Naive thymus-derived CD4-positive, alpha-beta T cell (primary cell): ENCODE measurements around the gene ATP8A2. TPM values are rescaled to one million over a fixed set of nuclear protein-coding genes. Genes with fewer than 3 reads are reported as not detected.

Experiments used
- ATAC-seq: fragments of 150-1000 bp; cut with Tn5 transposase; 2 replicates; pipeline ENCODE4 v1.10.0; 2021; ENCODE audit warnings: mild to moderate bottlenecking, moderate library complexity
- CTCF ChIA-PET: fragments of 350-600 bp; sonication (Branson Sonifier 250); formaldehyde crosslinking; loops from one replicate; lab custom pipeline; 2021; ENCODE audit warnings: antibody characterized with exemption; lab: Charles Lee
- POLR2A ChIA-PET: fragments of 350-600 bp; sonication (Branson Sonifier 250); formaldehyde crosslinking; loops from one replicate; lab custom pipeline; 2021; ENCODE audit warnings: antibody characterized with exemption, inconsistent platforms; lab: Charles Lee
- DNase-seq, 9 donors: peaks; one replicate each; pipeline versions ENCODE4 v3.0.0 to v3.0.0-alpha.2; 2020 to 2022; ENCODE audit warnings: mixed read lengths in 1 of 9
- H3K27ac ChIP-seq: one replicate; pipeline ENCODE4 v1.7.0; 2013; ENCODE audit warnings: mild to moderate bottlenecking, low read depth, low read length, moderate library complexity
- H3K27me3 ChIP-seq, 2 donors: one replicate each; pipeline ENCODE4 v1.7.0; 2013; ENCODE audit warnings: low read length in 2 of 2, mild to moderate bottlenecking in 2 of 2, moderate library complexity in 2 of 2; ENCODE audit not compliant: control insufficient read depth in 2 of 2, insufficient read depth in 2 of 2
- H3K36me3 ChIP-seq, 3 experiments: 1 replicate in 2 of 3; 2 replicates in 1 of 3; pipeline ENCODE4 v1.7.0; 2013; ENCODE audit warnings: low read length in 3 of 3, mild to moderate bottlenecking in 3 of 3, moderate library complexity in 1 of 3; ENCODE audit not compliant: insufficient read depth in 3 of 3, control insufficient read depth in 2 of 3
- H3K4me1 ChIP-seq, 2 donors: one replicate each; pipeline ENCODE4 v1.7.0; 2013; ENCODE audit warnings: low read length in 2 of 2, mild to moderate bottlenecking in 2 of 2, moderate library complexity in 1 of 2; ENCODE audit not compliant: control insufficient read depth in 2 of 2, insufficient read depth in 2 of 2
- H3K4me3 ChIP-seq: 2 replicates; pipeline ENCODE4 v1.7.0; 2013; ENCODE audit warnings: mild to moderate bottlenecking, low read length
- H3K9me3 ChIP-seq, 3 experiments: 1 replicate in 2 of 3; 2 replicates in 1 of 3; pipeline ENCODE4 v1.7.0; 2013; ENCODE audit warnings: low read length in 3 of 3; ENCODE audit not compliant: control insufficient read depth in 2 of 3
- H3K27ac Mint-ChIP-seq, 9 donors: one replicate each; pipeline ENCODE4 v1.8.0; 2020 to 2022; ENCODE audit warnings: mixed read lengths in 9 of 9, mild to moderate bottlenecking in 8 of 9, moderate library complexity in 5 of 9, inconsistent platforms in 2 of 9
- H3K27me3 Mint-ChIP-seq, 5 donors: one replicate each; pipeline ENCODE4 v1.8.0; 2021 to 2022; ENCODE audit warnings: mixed read lengths in 5 of 5, mild to moderate bottlenecking in 1 of 5
- H3K36me3 Mint-ChIP-seq, 5 donors: one replicate each; pipeline ENCODE4 v1.8.0; 2020 to 2022; ENCODE audit warnings: mixed read lengths in 5 of 5, mild to moderate bottlenecking in 3 of 5, inconsistent platforms in 1 of 5
- H3K4me1 Mint-ChIP-seq, 7 donors: one replicate each; pipeline ENCODE4 v1.8.0; 2020 to 2022; ENCODE audit warnings: mixed read lengths in 7 of 7, mild to moderate bottlenecking in 3 of 7, inconsistent platforms in 1 of 7
- H3K4me3 Mint-ChIP-seq, 10 donors: one replicate each; pipeline ENCODE4 v1.8.0; 2020 to 2022; ENCODE audit warnings: mild to moderate bottlenecking in 10 of 10, mixed read lengths in 10 of 10, moderate library complexity in 6 of 10, inconsistent platforms in 2 of 10
- H3K9me3 Mint-ChIP-seq, 11 donors: one replicate each; pipeline ENCODE4 v1.8.0; 2020 to 2022; ENCODE audit warnings: mixed read lengths in 11 of 11, mild to moderate bottlenecking in 4 of 11, inconsistent platforms in 1 of 11, moderate library complexity in 1 of 11
- intact Hi-C, 2 donors: fragments of 100-400 bp; cut with micrococcal nuclease; formaldehyde crosslinking; loops; one replicate each; pipeline ENCODE4 v1.15.1; 2023
- polyA plus RNA-seq, 2 donors: library from polyadenylated mRNA; unstranded; fragments of 300-500 nt; fragmentation: Illumina TruSeq; gene quantifications; one replicate each; pipeline ENCODE4 v1.2.3, GENCODE V29; 2021
- total RNA-seq, 6 experiments: library from RNA in 5 of 6; stranded (reverse) in 5 of 6; gene quantifications; 1 replicate in 5 of 6; 2 replicates in 1 of 6; pipeline ENCODE4 v1.2.3 and lab custom pipeline; 2021 to 2026

ATP8A2 gene
- total and polyA plus RNA-seq, 7 experiments from 2014 or later, result 0.56 to 2.4 (median 1.2) TPM

- intact Hi-C loops, result loop anchor here (2.0 to 5.0 kb wide), 5 partner anchors 39 to 289 kb away; no protein-coding TSS in a partner anchor
- Mint-ChIP-seq H3K36me3 (peaks cover 0 to 3% (median 0%) of the 10 kb centered on the region in 5 donors), H3K4me3 (peak overlapping the region; percentile 51 to 87 (median 65)), H3K27ac (no peak overlapping the region), H3K4me1 (peaks cover 0 to 36% (median 18%) of the 10 kb centered on the region in 7 donors), H3K27me3 (peaks cover 0 to 65% (median 29%) of the 10 kb centered on the region in 5 donors), H3K9me3 (peaks cover 0 to 3% (median 0%) of the 10 kb centered on the region in 11 donors)
- DNase-seq, result peak in 2 of 9 donors; percentile 2 to 3
- H3K4me1 ChIP-seq, result peaks cover 0 to 11% of the 10 kb centered on the region in 2 donors
- peak; percentile 1 for ATAC-seq
- peak overlapping the region; percentile 39 for H3K4me3 ChIP-seq
- ChIA-PET CTCF (interaction anchor here (1.0 kb wide), 1 partner anchor 175 kb away, joined by 4 read pairs; no protein-coding TSS in a partner anchor), POLR2A (interaction anchor here (0.5 to 1.7 kb wide), 6 partner anchors 37 to 206 kb away, joined by 3 to 7 read pairs (median 3); no protein-coding TSS in a partner anchor)
- no peaks in the 10 kb centered on the region for H3K9me3 ChIP-seq
- H3K27me3 ChIP-seq, result peaks cover 0 to 6% of the 10 kb centered on the region in 2 donors
- peak overlapping the region; percentile 13 for H3K27ac ChIP-seq
- no peaks in the 10 kb centered on the region for H3K36me3 ChIP-seq
Measured at GRCh38 chr13:26051231-26051656, 679.5 kb downstream of the ATP8A2 start.

GRCh38 chr13:26051657-26052311 is 680.0 kb downstream of the ATP8A2 start, which contains the start of gene SHISA2:
Gene SHISA2, minus strand, starts transcription at chr13:26052016. Its CDS starts 1,041 bp downstream, at chr13:26050975.
- DNase-seq, result peak; percentile 2 to 51 (median 31)
- intact Hi-C loops, result loop anchor here (1.0 to 5.0 kb wide), 8 partner anchors 39 to 289 kb away; no protein-coding TSS in a partner anchor
- Histone ChIP-seq H3K4me1 (peaks cover 0 to 11% of the 10 kb centered on the region in 2 donors), H3K27ac (peak within 1 kb of the TSS; percentile 13), H3K36me3 (no peaks in the 10 kb centered on the region), H3K4me3 (peak within 1 kb of the TSS; percentile 39), H3K27me3 (peaks cover 0 to 6% of the 10 kb centered on the region in 2 donors), H3K9me3 (no peaks in the 10 kb centered on the region)
- ATAC-seq, result peak; percentile 82
- peaks cover 0 to 71% (median 29%) of the 10 kb centered on the region in 5 donors for H3K27me3 Mint-ChIP-seq
- peaks cover 0 to 2% (median 0%) of the 10 kb centered on the region in 5 donors for H3K36me3 Mint-ChIP-seq
- ChIA-PET POLR2A (interaction anchor here (0.5 to 1.7 kb wide), 7 partner anchors 37 to 206 kb away, joined by 3 to 7 read pairs (median 3); no protein-coding TSS in a partner anchor), CTCF (no interaction called here)
- H3K4me1 Mint-ChIP-seq, result peaks cover 0 to 37% (median 17%) of the 10 kb centered on the region in 7 donors
- H3K27ac Mint-ChIP-seq, result peak within 1 kb of the TSS in 4 of 9 donors; percentile 16 to 67 (median 60)
- peaks cover 0 to 3% (median 0%) of the 10 kb centered on the region in 11 donors for H3K9me3 Mint-ChIP-seq
- peak within 1 kb of the TSS; percentile 77 to 89 (median 83) for H3K4me3 Mint-ChIP-seq

GRCh38 chr13:26052337-26052736 is 680.6 kb downstream of the ATP8A2 start:
- DNase-seq (no peak), ATAC-seq (no peak)
- Histone ChIP-seq H3K4me1 (peaks cover 0 to 11% of the 10 kb centered on the region in 2 donors), H3K9me3 (no peaks in the 10 kb centered on the region), H3K27me3 (peaks cover 0 to 6% of the 10 kb centered on the region in 2 donors), H3K4me3 (peak overlapping the region; percentile 39), H3K36me3 (no peaks in the 10 kb centered on the region), H3K27ac (no peak overlapping the region)
- intact Hi-C loops, result loop anchor here (1.0 to 5.0 kb wide), 7 partner anchors 40 to 290 kb away; no protein-coding TSS in a partner anchor
- Mint-ChIP-seq H3K9me3 (peaks cover 0 to 3% (median 0%) of the 10 kb centered on the region in 11 donors), H3K27me3 (peaks cover 0 to 69% (median 25%) of the 10 kb centered on the region in 5 donors), H3K4me3 (peak overlapping the region; percentile 75 to 89 (median 82)), H3K36me3 (no peaks in the 10 kb centered on the region), H3K27ac (peak overlapping the region in 4 of 9 donors; percentile 16 to 67 (median 60)), H3K4me1 (peaks cover 0 to 36% (median 17%) of the 10 kb centered on the region in 7 donors)
- ChIA-PET POLR2A (interaction anchor here (0.5 to 1.7 kb wide), 5 partner anchors 10 to 760 kb away, joined by 3 to 4 read pairs (median 3); no protein-coding TSS in a partner anchor), CTCF (no interaction called here)

DNA sequence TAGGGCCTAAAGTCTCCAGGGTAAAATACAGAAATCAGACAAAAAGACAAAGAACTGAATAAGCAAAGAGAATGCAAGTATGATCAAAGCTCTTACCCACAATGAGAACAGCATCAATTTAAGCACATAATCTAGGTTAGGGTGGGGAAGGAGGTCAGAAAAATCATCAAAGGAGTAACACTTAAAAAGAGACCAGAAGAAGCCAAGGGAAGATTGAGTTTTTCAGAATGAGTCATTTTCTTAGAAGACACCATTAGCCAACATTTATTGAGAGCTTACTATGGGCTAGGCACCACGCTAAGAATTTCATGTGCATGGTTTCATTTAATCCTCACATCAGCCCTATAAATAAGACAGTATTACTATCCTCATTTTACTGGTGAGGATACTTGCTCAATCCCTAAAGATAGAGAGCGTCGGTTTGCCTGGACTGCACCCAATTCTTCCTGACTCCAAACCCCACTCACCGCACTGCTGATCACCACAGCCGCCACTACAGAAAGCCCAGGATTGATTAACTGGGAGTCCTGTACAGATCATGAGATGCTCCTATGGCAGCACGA is 681.7 kb downstream of the ATP8A2 start:
- ATAC-seq (no peak), DNase-seq (no peak)
- CTCF ChIA-PET, result no interaction called here
- Histone ChIP-seq H3K36me3 (no peaks in the 10 kb centered on the region), H3K27ac (no peak overlapping the region), H3K4me3 (no peak overlapping the region), H3K27me3 (peaks cover 0 to 6% of the 10 kb centered on the region in 2 donors), H3K9me3 (no peaks in the 10 kb centered on the region), H3K4me1 (peaks cover 0 to 11% of the 10 kb centered on the region in 2 donors)
- intact Hi-C loops, result loop anchor here (2.0 to 5.0 kb wide), 6 partner anchors 41 to 291 kb away; no protein-coding TSS in a partner anchor
- H3K36me3 Mint-ChIP-seq, result no peaks in the 10 kb centered on the region
- peaks cover 0 to 67% (median 25%) of the 10 kb centered on the region in 5 donors for H3K27me3 Mint-ChIP-seq
- H3K4me1 Mint-ChIP-seq, result peaks cover 0 to 35% (median 17%) of the 10 kb centered on the region in 7 donors
- peaks cover 0 to 3% (median 0%) of the 10 kb centered on the region in 11 donors for H3K9me3 Mint-ChIP-seq
- peak overlapping the region in 1 of 9 donors; percentile 24 for H3K27ac Mint-ChIP-seq
- POLR2A ChIA-PET, result interaction anchor here (1.3 kb wide), 1 partner anchor 9 kb away, joined by 4 read pairs; no protein-coding TSS in a partner anchor
- H3K4me3 Mint-ChIP-seq, result peak overlapping the region in 3 of 10 donors; percentile 4 to 83 (median 75)

DNA sequence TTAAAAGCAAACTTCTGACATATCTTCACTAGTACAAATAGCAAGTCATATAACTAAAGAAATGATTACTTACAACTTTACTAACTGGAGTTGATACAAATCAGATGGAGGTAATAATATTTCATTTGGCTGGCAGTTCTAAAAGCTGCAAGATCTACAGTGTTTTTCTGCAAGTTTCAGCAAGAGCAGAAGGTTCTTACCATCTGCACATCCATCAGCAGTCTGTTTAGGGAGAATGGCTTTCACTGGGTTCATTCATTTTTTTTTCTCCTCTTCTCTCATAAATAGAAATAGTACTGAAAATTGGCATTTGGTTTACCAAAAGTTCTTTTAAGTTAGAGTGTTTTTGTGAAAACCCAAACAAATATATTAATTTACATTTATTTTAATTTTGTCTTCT is 683.1 kb downstream of the ATP8A2 start:
- H3K36me3 Mint-ChIP-seq, result no peaks in the 10 kb centered on the region
- H3K36me3 ChIP-seq, result no peaks in the 10 kb centered on the region
- intact Hi-C loops, result loop anchor here in 1 of 2 donors (5.0 kb wide), 4 partner anchors 43 to 293 kb away; no protein-coding TSS in a partner anchor
- H3K4me1 Mint-ChIP-seq, result peaks cover 0 to 29% (median 10%) of the 10 kb centered on the region in 7 donors
- CTCF ChIA-PET, result interaction anchor here (1.4 kb wide), 1 partner anchor 225 kb away, joined by 3 read pairs; no protein-coding TSS in a partner anchor
- ATAC-seq (no peak), DNase-seq (no peak)
- no peaks in the 10 kb centered on the region for H3K9me3 Mint-ChIP-seq
- peaks cover 0 to 55% (median 14%) of the 10 kb centered on the region in 5 donors for H3K27me3 Mint-ChIP-seq
- POLR2A ChIA-PET, result no interaction called here
- no peak overlapping the region for H3K4me3 ChIP-seq
- H3K4me1 ChIP-seq, result peaks cover 0 to 4% of the 10 kb centered on the region in 2 donors
- peaks cover 0 to under 1% of the 10 kb centered on the region in 2 donors for H3K27me3 ChIP-seq
- no peak overlapping the region for H3K27ac Mint-ChIP-seq
- H3K27ac ChIP-seq, result no peak overlapping the region
- H3K4me3 Mint-ChIP-seq, result no peak overlapping the region
- no peaks in the 10 kb centered on the region for H3K9me3 ChIP-seq

GRCh38 chr13:26058704-26059103 is 686.9 kb downstream of the ATP8A2 start:
- intact Hi-C loops, result no loop called here
- Mint-ChIP-seq H3K9me3 (no peaks in the 10 kb centered on the region), H3K4me1 (peaks cover 0 to 21% (median 4%) of the 10 kb centered on the region in 7 donors), H3K27me3 (peaks cover 0 to 32% (median 3%) of the 10 kb centered on the region in 5 donors), H3K36me3 (no peaks in the 10 kb centered on the region), H3K27ac (no peak overlapping the region), H3K4me3 (no peak overlapping the region)
- ATAC-seq, result no peak
- no peak for DNase-seq
- H3K4me3 ChIP-seq, result no peak overlapping the region
- CTCF ChIA-PET, result interaction anchor here (1.6 kb wide), 1 partner anchor 229 kb away, joined by 6 read pairs; no protein-coding TSS in a partner anchor
- no peaks in the 10 kb centered on the region for H3K27me3 ChIP-seq
- H3K4me1 ChIP-seq, result no peaks in the 10 kb centered on the region
- no peak overlapping the region for H3K27ac ChIP-seq
- H3K36me3 ChIP-seq, result no peaks in the 10 kb centered on the region
- POLR2A ChIA-PET, result interaction anchor here (0.6 to 0.8 kb wide), 2 partner anchors 10 to 129 kb away, joined by 3 to 4 read pairs; no protein-coding TSS in a partner anchor
- no peaks in the 10 kb centered on the region for H3K9me3 ChIP-seq
